Heart left ventricle (tissue), 13 donors: ENCODE measurements around the gene ZNF181.

ENCODE experiments used
- CTCF ChIP-seq, 12 donors: fragments of 200-600 bp; sonication (generic) in 4 of 12; IDR thresholded peaks; one replicate each; pipeline versions ENCODE4 v1.5.0 to v1.8.0; 2018 to 2022; ENCODE audit warnings: antibody characterized with exemption in 12 of 12, mild to moderate bottlenecking in 5 of 12
- POLR2A ChIP-seq, 2 donors: fragments of 450-650 bp; IDR thresholded peaks; one replicate each; pipeline ENCODE4 v1.6.1; 2017; ENCODE audit warnings: antibody characterized with exemption in 2 of 2, mild to moderate bottlenecking in 2 of 2, moderate library complexity in 2 of 2
- donor health status: ischemic (EF 13 %, LVEDD 7.1; RV severe dilation, severe dysfunction).
- donor health status: DM: no; HTN: yes; CAD: no.
- donor health status: DM: no; HTN: no; CAD: no.
- donor health status: ischemic (EF 25% LVEDD 6.9; RV normal size, moderate dysfunction).
- donor health status: ischemic (EF 25% LVEDD 5.7; RV mildly dilated, moderate dysfunction).
- donor health status: ischemic (EF 35%, LVEDD 5.7; RV mildly dilated, moderate dysfunction).
- donor health status: nonischemic (EF 11% LVEDD 7.7; RV severe dilation, severe dysfunction).
- donor health status: DM: yes; HTN: yes; CAD: no.
- donor health status: PGD.
- donor health status: ischemic (EF 29% LVEDD 5.4; RV normal size, mild dysfunction).
- donor health status: nonischemic (EF 23%, LVEDD 6.1; RV moderate dilation, normal function).

- TF ChIP-seq CTCF (IDR thresholded peaks at IDR 0.05) (no peak), POLR2A (IDR thresholded peaks at IDR 0.05) (no peak)
Observed at GRCh38 chr19:34688592-34688991, 45.5 kb upstream of the ZNF181 start.
